ENCODE results near the gene PITX2. TPM values are rescaled to one million over a fixed set of nuclear protein-coding genes. Genes with fewer than 3 reads are reported as not detected.

PITX2 gene
- total RNA-seq, 1 donor from 2014 or later = 13.8 TPM

DNA sequence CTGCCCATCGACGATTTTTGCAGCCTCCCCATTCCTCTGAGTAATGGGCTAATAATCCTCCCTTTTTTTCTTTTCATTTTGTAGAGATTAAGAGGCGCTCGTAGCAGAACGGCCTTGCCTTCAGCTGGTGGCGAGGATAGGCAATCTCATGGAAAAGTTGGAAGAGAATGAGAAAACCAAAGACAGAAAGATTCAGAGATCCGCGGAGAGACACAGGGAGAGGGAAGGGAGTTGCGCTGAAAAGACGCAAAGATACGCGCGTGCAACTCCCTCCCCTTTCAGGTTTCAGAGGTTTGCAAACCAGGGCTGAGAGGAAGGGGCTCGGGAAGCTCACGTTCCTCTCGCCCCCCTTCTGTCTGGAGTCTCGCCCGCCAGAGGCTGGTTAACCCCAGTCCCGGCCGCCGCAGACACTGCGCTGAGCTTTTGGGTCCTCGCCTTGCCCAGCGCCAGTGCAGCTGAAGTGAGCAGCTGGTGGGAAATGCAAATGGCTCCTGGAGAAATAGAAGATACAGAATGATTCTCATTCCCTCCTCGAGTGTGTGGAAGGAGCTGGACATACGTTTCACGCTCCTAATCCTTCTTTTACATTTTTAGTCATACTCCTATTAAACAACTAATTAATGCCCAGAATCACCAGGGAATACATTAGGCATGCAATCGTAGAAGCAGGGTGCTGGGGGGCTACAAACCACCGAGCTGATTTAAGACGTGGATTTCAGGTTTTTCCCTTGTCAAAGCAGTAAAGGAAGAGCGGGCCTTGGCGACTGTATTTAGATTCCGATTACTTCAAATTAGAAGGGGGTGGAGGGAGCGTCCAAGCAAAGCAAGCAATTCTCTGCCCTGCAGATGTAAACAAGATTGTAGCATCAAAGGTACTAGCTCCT lies 16.6 kb upstream of the PITX2 start:
- Mint-ChIP-seq H3K27ac (peak overlapping the region; percentile 67), H3K4me3 (peak overlapping the region; percentile 52), H3K9me3 (no peaks in the 10 kb centered on the region), H3K36me3 (peaks cover 4% of the 10 kb centered on the region), H3K27me3 (peaks cover 96% of the 10 kb centered on the region), H3K4me1 (ENCODE audit: unreplicated experiment) (peaks cover 26% of the 10 kb centered on the region)
- no peak for DNase-seq (ENCODE audit: extremely low spot score, unreplicated experiment)
- TF ChIP-seq, protein P1, sequence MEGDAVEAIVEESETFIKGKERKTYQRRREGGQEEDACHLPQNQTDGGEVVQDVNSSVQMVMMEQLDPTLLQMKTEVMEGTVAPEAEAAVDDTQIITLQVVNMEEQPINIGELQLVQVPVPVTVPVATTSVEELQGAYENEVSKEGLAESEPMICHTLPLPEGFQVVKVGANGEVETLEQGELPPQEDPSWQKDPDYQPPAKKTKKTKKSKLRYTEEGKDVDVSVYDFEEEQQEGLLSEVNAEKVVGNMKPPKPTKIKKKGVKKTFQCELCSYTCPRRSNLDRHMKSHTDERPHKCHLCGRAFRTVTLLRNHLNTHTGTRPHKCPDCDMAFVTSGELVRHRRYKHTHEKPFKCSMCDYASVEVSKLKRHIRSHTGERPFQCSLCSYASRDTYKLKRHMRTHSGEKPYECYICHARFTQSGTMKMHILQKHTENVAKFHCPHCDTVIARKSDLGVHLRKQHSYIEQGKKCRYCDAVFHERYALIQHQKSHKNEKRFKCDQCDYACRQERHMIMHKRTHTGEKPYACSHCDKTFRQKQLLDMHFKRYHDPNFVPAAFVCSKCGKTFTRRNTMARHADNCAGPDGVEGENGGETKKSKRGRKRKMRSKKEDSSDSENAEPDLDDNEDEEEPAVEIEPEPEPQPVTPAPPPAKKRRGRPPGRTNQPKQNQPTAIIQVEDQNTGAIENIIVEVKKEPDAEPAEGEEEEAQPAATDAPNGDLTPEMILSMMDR (conservative IDR thresholded peaks at IDR 0.05) = no peak

DNA sequence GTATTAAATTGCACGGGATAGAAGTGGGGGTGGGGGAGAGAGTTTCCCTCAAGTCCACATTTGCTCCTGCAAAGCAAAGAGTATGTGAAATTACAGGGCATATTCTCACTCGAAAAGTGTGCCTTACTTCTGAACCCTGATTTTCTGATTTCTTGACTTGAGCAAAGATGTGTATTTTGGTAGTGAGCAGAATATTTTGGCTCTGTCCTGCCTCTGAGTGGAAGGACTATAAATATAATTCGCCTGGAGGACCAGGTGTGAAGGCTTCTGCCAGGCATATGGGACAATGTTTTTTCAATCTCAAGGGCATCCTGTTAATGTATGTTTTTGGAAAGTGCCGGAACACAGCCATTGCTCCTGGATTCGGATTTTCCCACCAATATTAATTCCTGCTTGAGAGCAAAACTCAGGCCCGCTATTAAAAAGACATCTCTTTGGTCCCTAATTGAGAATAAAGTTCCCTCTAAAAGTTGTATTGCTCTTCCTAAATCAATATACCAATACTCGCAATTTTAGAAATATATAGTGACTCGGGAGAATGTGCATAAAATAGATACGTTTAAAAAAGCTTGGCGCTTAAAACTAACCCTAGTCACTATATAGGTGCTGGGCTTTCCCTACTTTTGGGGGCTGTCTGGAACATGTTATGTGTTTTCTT lies 15.3 kb upstream of the PITX2 start:
- TF ChIP-seq, protein P1 (conservative IDR thresholded peaks at IDR 0.05) = no peak
- Mint-ChIP-seq H3K36me3 (peaks cover 4% of the 10 kb centered on the region), H3K4me1 (ENCODE audit: unreplicated experiment) (peaks cover 26% of the 10 kb centered on the region), H3K9me3 (no peaks in the 10 kb centered on the region), H3K4me3 (peak overlapping the region; percentile 85), H3K27ac (no peak overlapping the region), H3K27me3 (peaks cover 98% of the 10 kb centered on the region)
- no peak for DNase-seq (ENCODE audit: extremely low spot score, unreplicated experiment)

DNA sequence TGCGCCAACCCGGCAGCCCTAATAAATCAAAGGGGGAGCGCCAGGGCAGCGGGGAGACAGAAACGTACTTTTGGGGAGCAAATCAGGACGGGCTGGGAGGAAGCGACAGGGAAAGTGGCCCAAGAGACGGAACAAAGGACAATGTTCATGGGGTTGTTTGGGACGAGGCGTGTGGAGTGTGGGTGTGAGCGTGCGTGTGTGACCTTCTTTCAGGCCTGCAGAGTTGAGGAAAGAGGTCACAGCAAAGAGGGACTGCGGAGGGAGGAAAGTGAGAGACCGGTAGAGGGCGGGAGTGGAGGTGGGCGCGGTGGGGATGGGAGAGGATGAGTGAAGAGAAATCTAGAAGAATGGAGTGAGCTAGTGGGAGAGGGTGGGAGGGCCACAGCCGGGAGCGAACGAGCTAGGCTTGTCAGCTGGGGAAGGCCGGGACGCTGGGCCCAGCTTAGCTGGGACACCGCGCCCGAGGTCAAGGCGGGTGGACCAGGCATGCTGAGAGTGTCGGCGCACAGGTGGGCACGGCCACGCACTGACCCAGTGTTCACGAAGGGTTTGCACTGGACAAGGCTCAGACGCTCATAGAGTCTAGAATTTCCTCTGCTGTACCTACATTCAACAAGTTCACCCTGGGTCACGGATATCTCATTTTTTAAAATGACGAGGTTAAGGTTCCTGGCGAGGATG lies 14.7 kb upstream of the PITX2 start:
- no peak for DNase-seq (ENCODE audit: extremely low spot score, unreplicated experiment)
- no peaks in the 10 kb centered on the region for H3K9me3 Mint-ChIP-seq
- TF ChIP-seq, protein P1 (conservative IDR thresholded peaks at IDR 0.05) = peak; percentile 38
- peak overlapping the region; percentile 74 for H3K27ac Mint-ChIP-seq
- peak overlapping the region; percentile 85 for H3K4me3 Mint-ChIP-seq
- peaks cover 26% of the 10 kb centered on the region for H3K4me1 Mint-ChIP-seq (ENCODE audit: unreplicated experiment)
- H3K27me3 Mint-ChIP-seq = peaks cover 97% of the 10 kb centered on the region
- H3K36me3 Mint-ChIP-seq = peaks cover 4% of the 10 kb centered on the region

DNA sequence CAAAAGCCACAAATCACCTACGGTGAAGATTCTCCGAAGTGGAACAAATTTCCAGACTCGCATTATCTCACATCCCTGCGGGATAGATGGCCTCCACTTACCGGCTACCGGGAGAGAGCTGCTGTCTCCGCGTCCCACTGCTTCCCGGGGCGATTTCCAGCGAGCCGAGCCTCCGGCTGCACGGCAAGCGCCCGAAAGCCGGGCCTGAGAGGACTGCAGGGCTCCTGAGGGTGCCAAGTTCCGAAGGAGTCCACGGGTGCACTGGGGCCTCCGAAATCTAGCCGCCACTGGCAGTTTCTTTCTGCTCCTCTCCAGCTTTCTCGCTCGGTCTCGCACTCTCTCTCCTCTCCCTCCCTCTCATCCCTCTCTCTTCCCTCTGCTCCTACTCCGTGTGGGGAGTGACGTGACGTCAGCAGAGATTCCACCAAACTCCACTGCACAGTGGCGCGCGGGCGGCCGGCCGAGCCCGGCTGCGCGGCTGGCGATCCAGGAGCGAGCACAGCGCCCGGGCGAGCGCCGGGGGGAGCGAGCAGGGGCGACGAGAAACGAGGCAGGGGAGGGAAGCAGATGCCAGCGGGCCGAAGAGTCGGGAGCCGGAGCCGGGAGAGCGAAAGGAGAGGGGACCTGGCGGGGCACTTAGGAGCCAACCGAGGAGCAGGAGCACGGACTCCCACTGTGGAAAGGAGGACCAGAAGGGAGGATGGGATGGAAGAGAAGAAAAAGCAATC lies 14.0 kb upstream of the PITX2 start:
- TF ChIP-seq, protein P1 (conservative IDR thresholded peaks at IDR 0.05) = no peak
- Mint-ChIP-seq H3K27ac (peak overlapping the region; percentile 74), H3K4me1 (ENCODE audit: unreplicated experiment) (peaks cover 29% of the 10 kb centered on the region), H3K27me3 (peaks cover 96% of the 10 kb centered on the region), H3K4me3 (peak overlapping the region; percentile 85), H3K36me3 (peaks cover 4% of the 10 kb centered on the region), H3K9me3 (no peaks in the 10 kb centered on the region)
- DNase-seq (ENCODE audit: extremely low spot score, unreplicated experiment) = peak; percentile 69

DNA sequence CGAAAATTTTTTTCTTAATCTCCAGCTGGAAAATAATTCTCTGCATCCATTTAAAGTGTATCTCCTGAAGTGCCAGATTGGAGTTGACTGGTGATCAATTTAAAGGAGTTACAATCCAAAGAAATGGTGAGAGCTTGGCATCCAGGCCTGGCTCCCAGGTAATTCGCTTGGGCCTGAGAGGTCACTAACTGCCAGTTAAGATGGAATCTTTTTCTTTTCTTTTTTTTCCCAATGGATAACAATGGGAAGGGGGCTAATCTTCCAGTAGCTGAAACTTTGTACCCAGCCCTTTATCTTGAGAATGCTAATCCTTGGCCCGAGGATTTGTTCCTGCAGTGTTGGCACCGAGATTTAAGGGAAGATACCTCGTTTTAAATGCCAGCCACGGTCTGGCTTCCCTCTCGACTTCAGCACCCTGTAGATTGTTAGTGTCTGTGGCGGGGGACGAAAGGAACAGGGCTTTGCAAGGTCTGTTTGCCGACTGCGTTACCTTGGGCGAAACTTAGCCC lies 13.3 kb upstream of the PITX2 start:
- TF ChIP-seq, protein P1 (conservative IDR thresholded peaks at IDR 0.05) = no peak
- peaks cover 4% of the 10 kb centered on the region for H3K36me3 Mint-ChIP-seq
- H3K27ac Mint-ChIP-seq = peak overlapping the region; percentile 69
- H3K9me3 Mint-ChIP-seq = no peaks in the 10 kb centered on the region
- peaks cover 32% of the 10 kb centered on the region for H3K4me1 Mint-ChIP-seq (ENCODE audit: unreplicated experiment)
- no peak for DNase-seq (ENCODE audit: extremely low spot score, unreplicated experiment)
- peak overlapping the region; percentile 85 for H3K4me3 Mint-ChIP-seq
- peaks cover 96% of the 10 kb centered on the region for H3K27me3 Mint-ChIP-seq

Measured in type B pancreatic cell (in vitro differentiated cells).